Lower leg skin (tissue), 3 donors: ENCODE results near the gene HRG.

Experiments used
- POLR2A ChIP-seq, 2 donors: fragments of 450-650 bp; IDR thresholded peaks; one replicate each; pipeline ENCODE4 v1.6.1; 2016 to 2017; ENCODE audit warnings: antibody characterized with exemption in 2 of 2, mild to moderate bottlenecking in 1 of 2, moderate library complexity in 1 of 2
- TF ChIP-seq, protein P1 (sequence below), 3 donors: fragments of 450-650 bp; IDR thresholded peaks; one replicate each; pipeline ENCODE4 v1.5.1; 2016; ENCODE audit warnings: antibody characterized with exemption in 3 of 3, mild to moderate bottlenecking in 3 of 3, moderate library complexity in 2 of 3

DNA sequence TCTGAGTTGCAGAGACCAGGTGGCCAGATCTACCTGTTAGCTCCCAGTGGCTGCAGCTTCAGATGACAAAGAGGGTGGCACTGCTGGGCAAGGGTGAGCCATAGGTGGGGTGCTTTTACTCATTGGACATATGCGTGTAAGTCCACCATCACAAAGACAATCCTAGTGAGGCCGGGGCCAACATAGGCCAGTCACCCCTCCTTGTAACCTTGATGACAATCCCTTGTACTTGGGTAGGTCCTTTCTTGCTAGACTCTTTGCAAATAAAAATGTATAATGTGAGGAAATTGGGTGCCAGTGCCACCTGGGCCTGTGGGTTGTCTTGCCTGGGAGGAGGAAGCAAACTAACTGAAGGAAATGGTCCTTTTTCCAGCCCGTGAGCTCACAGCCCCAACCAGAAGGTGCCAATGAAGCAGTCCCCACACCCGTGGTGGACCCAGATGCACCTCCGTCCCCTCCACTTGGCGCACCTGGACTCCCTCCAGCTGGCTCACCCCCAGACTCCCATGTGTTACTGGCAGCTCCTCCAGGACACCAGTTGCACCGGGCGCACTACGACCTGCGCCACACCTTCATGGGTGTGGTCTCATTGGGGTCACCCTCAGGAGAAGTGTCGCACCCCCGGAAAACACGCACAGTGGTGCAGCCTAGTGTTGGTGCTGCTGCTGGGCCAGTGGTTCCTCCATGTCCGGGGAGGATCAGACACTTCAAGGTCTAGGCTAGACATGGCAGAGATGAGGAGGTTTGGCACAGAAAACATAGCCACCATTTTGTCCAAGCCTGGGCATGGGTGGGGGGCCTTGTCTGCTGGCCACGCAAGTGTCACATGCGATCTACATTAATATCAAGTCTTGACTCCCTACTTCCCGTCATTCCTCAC is 45.4 kb upstream of the HRG start:
- TF ChIP-seq, protein P1, sequence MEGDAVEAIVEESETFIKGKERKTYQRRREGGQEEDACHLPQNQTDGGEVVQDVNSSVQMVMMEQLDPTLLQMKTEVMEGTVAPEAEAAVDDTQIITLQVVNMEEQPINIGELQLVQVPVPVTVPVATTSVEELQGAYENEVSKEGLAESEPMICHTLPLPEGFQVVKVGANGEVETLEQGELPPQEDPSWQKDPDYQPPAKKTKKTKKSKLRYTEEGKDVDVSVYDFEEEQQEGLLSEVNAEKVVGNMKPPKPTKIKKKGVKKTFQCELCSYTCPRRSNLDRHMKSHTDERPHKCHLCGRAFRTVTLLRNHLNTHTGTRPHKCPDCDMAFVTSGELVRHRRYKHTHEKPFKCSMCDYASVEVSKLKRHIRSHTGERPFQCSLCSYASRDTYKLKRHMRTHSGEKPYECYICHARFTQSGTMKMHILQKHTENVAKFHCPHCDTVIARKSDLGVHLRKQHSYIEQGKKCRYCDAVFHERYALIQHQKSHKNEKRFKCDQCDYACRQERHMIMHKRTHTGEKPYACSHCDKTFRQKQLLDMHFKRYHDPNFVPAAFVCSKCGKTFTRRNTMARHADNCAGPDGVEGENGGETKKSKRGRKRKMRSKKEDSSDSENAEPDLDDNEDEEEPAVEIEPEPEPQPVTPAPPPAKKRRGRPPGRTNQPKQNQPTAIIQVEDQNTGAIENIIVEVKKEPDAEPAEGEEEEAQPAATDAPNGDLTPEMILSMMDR (IDR thresholded peaks at IDR 0.05), result no peak
- no peak for TF ChIP-seq POLR2A (IDR thresholded peaks at IDR 0.05)
